Heart left ventricle (tissue), 16 donors: ENCODE results near the gene UROC1. TPM values are rescaled to one million over a fixed set of nuclear protein-coding genes. Genes with fewer than 3 reads are reported as not detected.

Experiments
- ATAC-seq, 4 donors: fragments of 200-7000 bp; cut with Tn5 transposase; one replicate each; pipeline ENCODE4 v1.9.1; 2020 to 2022; ENCODE audit warnings: moderate library complexity in 4 of 4, mild to moderate bottlenecking in 3 of 4, moderate number of reproducible peaks in 1 of 4
- DNase-seq, 5 donors: peaks; one replicate each; pipeline ENCODE4 v3.0.0-alpha.2; 2020
- H3K27ac ChIP-seq, 12 donors: fragments of 200-600 bp; sonication (generic) in 4 of 12; one replicate each; pipeline versions ENCODE4 v1.5.0 to v1.8.0; 2016 to 2022; ENCODE audit warnings: mild to moderate bottlenecking in 2 of 12
- H3K27me3 ChIP-seq, 9 donors: fragments of 200-600 bp; sonication (generic) in 2 of 9; one replicate each; pipeline versions ENCODE4 v1.5.1 to v1.8.0; 2016 to 2022; ENCODE audit warnings: mild to moderate bottlenecking in 3 of 9
- H3K36me3 ChIP-seq, 9 donors: fragments of 200-600 bp; sonication (generic) in 2 of 9; one replicate each; pipeline versions ENCODE4 v1.5.0 to v1.8.0; 2018 to 2022; ENCODE audit warnings: mild to moderate bottlenecking in 2 of 9
- H3K4me1 ChIP-seq, 12 donors: fragments of 200-600 bp; sonication (generic) in 4 of 12; one replicate each; pipeline versions ENCODE4 v1.5.0 to v1.8.0; 2016 to 2022; ENCODE audit warnings: mild to moderate bottlenecking in 3 of 12
- H3K4me3 ChIP-seq, 12 donors: fragments of 200-600 bp; sonication (generic) in 4 of 12; one replicate each; pipeline versions ENCODE4 v1.5.0 to v1.8.0; 2017 to 2022; ENCODE audit warnings: mild to moderate bottlenecking in 9 of 12, moderate library complexity in 4 of 12
- H3K9me3 ChIP-seq, 12 donors: fragments of 200-600 bp; sonication (generic) in 4 of 12; one replicate each; pipeline versions ENCODE4 v1.5.0 to v1.8.0; 2016 to 2022; ENCODE audit warnings: mild to moderate bottlenecking in 1 of 12
- CTCF ChIP-seq, 12 donors: fragments of 200-600 bp; sonication (generic) in 4 of 12; IDR thresholded peaks; one replicate each; pipeline versions ENCODE4 v1.5.0 to v1.8.0; 2018 to 2022; ENCODE audit warnings: antibody characterized with exemption in 12 of 12, mild to moderate bottlenecking in 5 of 12
- POLR2A ChIP-seq, 2 donors: fragments of 450-650 bp; IDR thresholded peaks; one replicate each; pipeline ENCODE4 v1.6.1; 2017; ENCODE audit warnings: antibody characterized with exemption in 2 of 2, mild to moderate bottlenecking in 2 of 2, moderate library complexity in 2 of 2
- WGBS, 4 donors: extraction: QIAGEN DNeasy Blood & Tissue Kit in 2 of 4; methylation state at CpG; one replicate each; pipeline versions ENCODE4 v1.1.5 to v1.1.7; 2013 to 2018; 5-methylcytosine and 5-hydroxymethylcytosine counted together
- intact Hi-C, 10 donors: fragments of 100-400 bp; cut with DNase I; formaldehyde crosslinking; loops; one replicate each; pipeline versions ENCODE4 v1.11.1 to v1.14.2; 2022
- polyA plus RNA-seq, 2 donors: library from polyadenylated mRNA; stranded (reverse); fragments of 200-250 nt; gene quantifications; one replicate each; pipeline ENCODE4 v1.2.3, GENCODE V29; 2013
- total RNA-seq, 9 donors: library from RNA; depleted of rRNA in 2 of 9; stranded (reverse); fragments of >200 nt in 2 of 9; fragmentation: NEBNext Ultra II Directional in 3 of 9; extraction: Animal tissue kit (Norgen Biotek cat#: 25700) in 3 of 9; gene quantifications; one replicate each; pipeline versions ENCODE4 v1.1.0 to v1.2.4, GENCODE V29; 2016 to 2023
- donor health status: ischemic (EF 13 %, LVEDD 7.1; RV severe dilation, severe dysfunction).
- donor health status: healthy with polysubstance abuse.
- donor health status: DM: no; HTN: yes; CAD: no.
- donor health status: DM: no; HTN: no; CAD: no.
- donor health status: ischemic (EF 25% LVEDD 6.9; RV normal size, moderate dysfunction).
- donor health status: ischemic (EF 25% LVEDD 5.7; RV mildly dilated, moderate dysfunction).
- donor health status: healthy.
- donor health status: DM: yes; HTN: yes; CAD: no.
- donor health status: ischemic (EF 35%, LVEDD 5.7; RV mildly dilated, moderate dysfunction).
- donor health status: nonischemic (EF 11% LVEDD 7.7; RV severe dilation, severe dysfunction).
- donor health status: DM: yes; HTN: yes; CAD: no.
- donor health status: PGD.
- donor health status: ischemic (EF 29% LVEDD 5.4; RV normal size, mild dysfunction).
- donor health status: nonischemic (EF 23%, LVEDD 6.1; RV moderate dilation, normal function).

Gene UROC1
- total and polyA plus RNA-seq, 11 donors, result not detected

- intact Hi-C loops, result no loop called here
- WGBS, 4 donors, result 94 to 97% (median 96%) methylated on average over 7 to 9 of the region's 9 CpGs
Measured at GRCh38 chr3:126485956-126486355, 31.6 kb downstream of the UROC1 start.

GRCh38 chr3:126485176-126485897, 32.2 kb downstream of the UROC1 start:
- intact Hi-C loops, result no loop called here
- Histone ChIP-seq H3K4me3 (no peak overlapping the region), H3K36me3 (no peaks in the 10 kb centered on the region), H3K27ac (no peak overlapping the region), H3K27me3 (no peaks in the 10 kb centered on the region), H3K9me3 (no peaks in the 10 kb centered on the region), H3K4me1 (peaks cover 0 to 17% (median 9%) of the 10 kb centered on the region in 12 donors)
- TF ChIP-seq CTCF (IDR thresholded peaks at IDR 0.05) (no peak), POLR2A (IDR thresholded peaks at IDR 0.05) (no peak)
- WGBS, 4 donors, result 84 to 90% (median 89%) methylated on average over 8 of the region's 8 CpGs
- DNase-seq (no peak), ATAC-seq (no peak)

More at GRCh38 chr3:126485956-126486355, 31.6 kb downstream of the UROC1 start:
- ATAC-seq (no peak), DNase-seq (peak in 2 of 5 donors; percentile 14 to 29)
- H3K36me3 ChIP-seq, result no peaks in the 10 kb centered on the region
- H3K9me3 ChIP-seq, result no peaks in the 10 kb centered on the region
- H3K4me1 ChIP-seq, result peaks cover 0 to 21% (median 9%) of the 10 kb centered on the region in 12 donors
- H3K27ac ChIP-seq, result no peak overlapping the region
- H3K27me3 ChIP-seq, result no peaks in the 10 kb centered on the region
- no peak for TF ChIP-seq POLR2A (IDR thresholded peaks at IDR 0.05)
- no peak for TF ChIP-seq CTCF (IDR thresholded peaks at IDR 0.05)
- no peak overlapping the region for H3K4me3 ChIP-seq

GRCh38 chr3:126484662-126485061, 32.9 kb downstream of the UROC1 start:
- no peak for TF ChIP-seq POLR2A (IDR thresholded peaks at IDR 0.05)
- TF ChIP-seq CTCF (IDR thresholded peaks at IDR 0.05), result no peak
- Histone ChIP-seq H3K4me3 (no peak overlapping the region), H3K4me1 (peaks cover 0 to 12% (median 9%) of the 10 kb centered on the region in 12 donors), H3K9me3 (no peaks in the 10 kb centered on the region), H3K27ac (no peak overlapping the region), H3K27me3 (no peaks in the 10 kb centered on the region), H3K36me3 (no peaks in the 10 kb centered on the region)
- intact Hi-C loops, result no loop called here
- 76 to 87% (median 81%) methylated on average over 3 of the region's 3 CpGs for WGBS, 4 donors
- DNase-seq (peak in 2 of 5 donors; percentile 6 to 33), ATAC-seq (no peak)

GRCh38 chr3:126484148-126484547, 33.4 kb downstream of the UROC1 start:
- 77 to 90% (median 85%) methylated on average over 3 of the region's 3 CpGs for WGBS, 4 donors
- Histone ChIP-seq H3K27ac (no peak overlapping the region), H3K4me1 (peaks cover 0 to 12% (median 9%) of the 10 kb centered on the region in 12 donors), H3K36me3 (no peaks in the 10 kb centered on the region), H3K27me3 (no peaks in the 10 kb centered on the region), H3K9me3 (no peaks in the 10 kb centered on the region), H3K4me3 (no peak overlapping the region)
- no peak for ATAC-seq
- DNase-seq, result no peak
- intact Hi-C loops, result no loop called here
- no peak for TF ChIP-seq POLR2A (IDR thresholded peaks at IDR 0.05)
- no peak for TF ChIP-seq CTCF (IDR thresholded peaks at IDR 0.05)
